Fibroblast of mammary gland (primary cell): ENCODE measurements around the gene PGLYRP2.

Experiments
- DNase-seq: peaks from one replicate; pipeline ENCODE4 v3.0.0-alpha.2; 2010; ENCODE audit warnings: low read depth
- H3K4me3 ChIP-seq: 2 replicates; pipeline ENCODE4 v1.5.1; 2011; ENCODE audit warnings: low read depth, mild to moderate bottlenecking, low read length, moderate library complexity; ENCODE audit not compliant: control insufficient read depth
- CTCF ChIP-seq: conservative IDR thresholded peaks from 2 replicates; pipeline ENCODE4 v1.5.1; 2011; ENCODE audit warnings: low read depth, low read length, inconsistent platforms; ENCODE audit not compliant: control insufficient read depth, insufficient read depth

The PGLYRP2 gene

GRCh38 chr19:15428956-15429824 is 50.1 kb downstream of the PGLYRP2 start:
- H3K4me3 ChIP-seq: no peak overlapping the region
- no peak for DNase-seq
- no peak for TF ChIP-seq CTCF

GRCh38 chr19:15427991-15428471 is 51.3 kb downstream of the PGLYRP2 start:
- no peak overlapping the region for H3K4me3 ChIP-seq
- TF ChIP-seq CTCF: no peak
- DNase-seq: no peak

- DNase-seq: no peak
- no peak overlapping the region for H3K4me3 ChIP-seq
- TF ChIP-seq CTCF: no peak
Measured at GRCh38 chr19:15427350-15427700, 52.0 kb downstream of the PGLYRP2 start.

GRCh38 chr19:15426485-15427349 is 52.6 kb downstream of the PGLYRP2 start:
- peak; percentile 17 for DNase-seq
- H3K4me3 ChIP-seq: no peak overlapping the region
- TF ChIP-seq CTCF: no peak

GRCh38 chr19:15425321-15425950 is 53.9 kb downstream of the PGLYRP2 start:
- DNase-seq: no peak
- no peak for TF ChIP-seq CTCF
- no peak overlapping the region for H3K4me3 ChIP-seq

GRCh38 chr19:15424692-15425272 is 54.5 kb downstream of the PGLYRP2 start:
- no peak overlapping the region for H3K4me3 ChIP-seq
- no peak for TF ChIP-seq CTCF

More at GRCh38 chr19:15424692-15425272, 54.5 kb downstream of the PGLYRP2 start:
- DNase-seq: no peak
